ENCODE data around the gene CBLN1.

CBLN1 gene

GRCh38 chr16:49284962-49285361 lies 3.3 kb upstream of the CBLN1 start:
- Histone ChIP-seq H3K9me3 (ENCODE audit: control insufficient read depth, low read length) (no peaks in the 10 kb centered on the region), H3K36me3 (ENCODE audit: control insufficient read depth, insufficient read depth, low read length, severe bottlenecking) (no peaks in the 10 kb centered on the region), H3K27me3 (replicated peaks; ENCODE audit: control insufficient read depth, insufficient read depth, low read length) (peaks cover 48% of the 10 kb centered on the region), H3K4me3 (ENCODE audit: low read length) (no peak overlapping the region), H3K4me1 (ENCODE audit: control insufficient read depth, insufficient read depth, low read length) (peaks cover 5% of the 10 kb centered on the region), H3K9ac (ENCODE audit: low read length) (no peak overlapping the region)
- DNase-seq (ENCODE audit: low read depth) = no peak

DNA sequence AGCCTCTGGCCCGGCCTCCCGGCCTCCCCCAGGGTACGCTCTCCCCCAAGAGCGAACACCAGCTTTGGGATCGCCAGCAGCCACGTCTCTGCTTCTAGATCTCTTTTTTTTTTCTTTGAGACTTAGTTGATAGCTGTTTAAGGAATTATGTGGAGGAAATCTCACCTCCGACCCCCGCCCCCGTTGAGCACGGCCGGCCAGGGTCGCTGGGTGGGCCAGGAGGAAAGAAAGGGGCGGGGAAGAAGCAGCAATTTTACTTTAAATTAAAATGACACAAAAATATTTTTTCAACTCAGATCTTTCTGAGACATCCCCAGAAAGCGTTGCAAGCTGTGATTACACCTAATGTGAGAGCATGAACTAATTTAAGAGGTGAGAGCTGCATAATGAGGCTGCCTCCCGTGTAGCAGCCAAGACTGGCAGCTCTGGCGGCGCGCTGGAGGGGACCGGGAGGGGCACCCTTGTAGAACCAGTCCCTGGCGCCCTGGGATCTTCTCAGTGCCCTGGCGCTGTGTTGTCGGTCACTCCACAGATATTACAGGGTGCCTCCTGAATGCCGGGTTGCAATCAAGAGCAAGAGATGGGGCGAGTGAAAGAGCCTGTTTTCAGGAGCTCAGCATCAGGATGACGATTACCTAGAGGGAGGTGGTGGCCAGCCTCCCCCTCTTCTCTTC lies 1.9 kb upstream of the CBLN1 start:
- H3K4me3 ChIP-seq (ENCODE audit: low read length) = no peak overlapping the region
- no peaks in the 10 kb centered on the region for H3K9me3 ChIP-seq (ENCODE audit: control insufficient read depth, low read length)
- no peaks in the 10 kb centered on the region for H3K36me3 ChIP-seq (ENCODE audit: control insufficient read depth, insufficient read depth, low read length, severe bottlenecking)
- H3K9ac ChIP-seq (ENCODE audit: low read length) = no peak overlapping the region
- H3K27me3 ChIP-seq (replicated peaks; ENCODE audit: control insufficient read depth, insufficient read depth, low read length) = peaks cover 62% of the 10 kb centered on the region
- no peak for DNase-seq (ENCODE audit: low read depth)
- peaks cover 5% of the 10 kb centered on the region for H3K4me1 ChIP-seq (ENCODE audit: control insufficient read depth, insufficient read depth, low read length)

GRCh38 chr16:49282690-49283375 lies 1.2 kb upstream of the CBLN1 start:
- H3K4me3 ChIP-seq (ENCODE audit: low read length) = peak overlapping the region; percentile 37

DNA sequence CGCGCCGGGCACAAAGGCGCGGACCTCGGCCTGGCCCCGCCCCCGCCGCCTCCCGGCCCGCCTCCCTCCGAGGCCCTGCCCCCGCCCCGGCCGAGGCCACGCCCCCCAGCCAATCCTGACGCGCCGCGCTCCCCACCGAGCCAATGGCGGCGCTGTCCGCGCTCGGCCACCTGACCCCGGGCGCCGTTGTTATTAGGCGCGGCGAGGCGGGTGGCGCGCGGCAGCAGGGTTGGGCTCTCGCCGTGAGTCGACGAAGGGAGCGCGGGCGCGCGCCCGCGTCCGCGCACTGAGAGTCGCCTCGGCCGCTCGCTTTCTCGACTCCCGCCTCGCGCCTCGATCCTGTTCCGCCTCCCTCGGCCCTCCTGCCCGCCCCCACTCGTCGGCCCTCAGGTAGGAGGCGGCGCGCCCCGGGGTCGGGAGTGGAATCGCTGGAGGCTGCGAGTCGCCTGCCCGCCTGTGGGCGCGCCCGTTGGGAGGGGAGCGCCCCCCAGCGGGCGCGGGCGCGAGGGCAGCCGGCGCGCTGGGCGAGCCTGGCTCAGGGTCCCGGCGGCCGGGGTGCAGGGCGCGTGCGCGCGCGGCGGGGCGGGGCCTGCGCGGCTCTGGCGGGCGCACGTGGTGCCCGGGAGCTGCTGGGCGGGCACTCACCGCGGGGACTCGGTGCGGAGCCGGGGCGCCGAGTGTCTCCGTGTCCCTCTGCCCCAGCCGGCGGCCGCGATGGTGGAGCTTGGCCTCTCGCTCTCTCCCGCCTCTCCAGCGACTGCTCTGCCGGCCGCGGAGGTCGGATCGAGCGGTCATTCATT lies 405 bp upstream of the CBLN1 start:
- peak; percentile 49 for DNase-seq (ENCODE audit: low read depth)
- Histone ChIP-seq H3K4me1 (ENCODE audit: control insufficient read depth, insufficient read depth, low read length) (peaks cover 5% of the 10 kb centered on the region), H3K9me3 (ENCODE audit: control insufficient read depth, low read length) (no peaks in the 10 kb centered on the region), H3K9ac (ENCODE audit: low read length) (no peak overlapping the region), H3K4me3 (ENCODE audit: low read length) (peak overlapping the region; percentile 37), H3K36me3 (ENCODE audit: control insufficient read depth, insufficient read depth, low read length, severe bottlenecking) (no peaks in the 10 kb centered on the region), H3K27me3 (replicated peaks; ENCODE audit: control insufficient read depth, insufficient read depth, low read length) (peaks cover 72% of the 10 kb centered on the region)

More at GRCh38 chr16:49282690-49283375, 1.2 kb upstream of the CBLN1 start:
- no peaks in the 10 kb centered on the region for H3K36me3 ChIP-seq (ENCODE audit: control insufficient read depth, insufficient read depth, low read length, severe bottlenecking)
- DNase-seq (ENCODE audit: low read depth) = no peak
- H3K27me3 ChIP-seq (replicated peaks; ENCODE audit: control insufficient read depth, insufficient read depth, low read length) = peaks cover 69% of the 10 kb centered on the region
- H3K4me1 ChIP-seq (ENCODE audit: control insufficient read depth, insufficient read depth, low read length) = peaks cover 5% of the 10 kb centered on the region
- no peaks in the 10 kb centered on the region for H3K9me3 ChIP-seq (ENCODE audit: control insufficient read depth, low read length)
- no peak overlapping the region for H3K9ac ChIP-seq (ENCODE audit: low read length)

DNA sequence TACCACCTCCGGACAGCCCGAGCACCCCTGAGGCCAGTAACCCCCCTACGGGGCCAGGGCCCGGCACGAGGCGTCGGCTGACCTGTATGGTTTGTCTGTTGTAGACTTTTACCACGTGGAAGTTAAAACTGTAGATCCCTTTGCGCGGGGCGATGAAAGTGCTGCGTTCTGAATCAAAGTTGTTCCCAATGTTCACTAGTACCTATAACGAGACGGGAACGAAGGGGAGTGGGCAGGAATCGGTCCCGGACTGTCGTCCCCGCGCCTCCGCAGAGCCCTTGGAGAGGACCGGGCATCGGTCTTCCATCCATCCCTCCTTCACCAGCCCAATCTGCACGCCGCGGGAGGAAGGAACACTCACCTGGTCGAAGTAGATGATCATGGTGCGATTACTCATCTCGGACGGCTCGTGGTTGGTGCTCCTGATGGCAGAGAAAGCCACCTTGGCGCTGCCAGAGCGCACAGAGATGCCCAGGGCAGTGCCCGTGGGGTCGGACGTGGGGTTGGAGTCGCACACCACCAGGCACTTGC lies 732 bp downstream of the CBLN1 start:
- peaks cover 84% of the 10 kb centered on the region for H3K27me3 ChIP-seq (replicated peaks; ENCODE audit: control insufficient read depth, insufficient read depth, low read length)
- no peaks in the 10 kb centered on the region for H3K36me3 ChIP-seq (ENCODE audit: control insufficient read depth, insufficient read depth, low read length, severe bottlenecking)
- no peak overlapping the region for H3K4me3 ChIP-seq (ENCODE audit: low read length)
- H3K4me1 ChIP-seq (ENCODE audit: control insufficient read depth, insufficient read depth, low read length) = peaks cover 5% of the 10 kb centered on the region
- no peaks in the 10 kb centered on the region for H3K9me3 ChIP-seq (ENCODE audit: control insufficient read depth, low read length)
- no peak overlapping the region for H3K9ac ChIP-seq (ENCODE audit: low read length)
- DNase-seq (ENCODE audit: low read depth) = no peak

GRCh38 chr16:49280105-49280741 lies 1.4 kb downstream of the CBLN1 start:
- Histone ChIP-seq H3K27me3 (replicated peaks; ENCODE audit: control insufficient read depth, insufficient read depth, low read length) (peaks cover 86% of the 10 kb centered on the region), H3K4me1 (ENCODE audit: control insufficient read depth, insufficient read depth, low read length) (peaks cover 5% of the 10 kb centered on the region), H3K36me3 (ENCODE audit: control insufficient read depth, insufficient read depth, low read length, severe bottlenecking) (no peaks in the 10 kb centered on the region), H3K9ac (ENCODE audit: low read length) (no peak overlapping the region), H3K9me3 (ENCODE audit: control insufficient read depth, low read length) (no peaks in the 10 kb centered on the region), H3K4me3 (ENCODE audit: low read length) (no peak overlapping the region)
- no peak for DNase-seq (ENCODE audit: low read depth)

- DNase-seq (ENCODE audit: low read depth) = no peak
- Histone ChIP-seq H3K9ac (ENCODE audit: low read length) (no peak overlapping the region), H3K9me3 (ENCODE audit: control insufficient read depth, low read length) (peaks cover 3% of the 10 kb centered on the region), H3K4me3 (ENCODE audit: low read length) (no peak overlapping the region), H3K36me3 (ENCODE audit: control insufficient read depth, insufficient read depth, low read length, severe bottlenecking) (no peaks in the 10 kb centered on the region), H3K27me3 (replicated peaks; ENCODE audit: control insufficient read depth, insufficient read depth, low read length) (peaks cover 84% of the 10 kb centered on the region), H3K4me1 (ENCODE audit: control insufficient read depth, insufficient read depth, low read length) (peaks cover 5% of the 10 kb centered on the region)
Observed at GRCh38 chr16:49278944-49279725, 2.5 kb downstream of the CBLN1 start.

DNA sequence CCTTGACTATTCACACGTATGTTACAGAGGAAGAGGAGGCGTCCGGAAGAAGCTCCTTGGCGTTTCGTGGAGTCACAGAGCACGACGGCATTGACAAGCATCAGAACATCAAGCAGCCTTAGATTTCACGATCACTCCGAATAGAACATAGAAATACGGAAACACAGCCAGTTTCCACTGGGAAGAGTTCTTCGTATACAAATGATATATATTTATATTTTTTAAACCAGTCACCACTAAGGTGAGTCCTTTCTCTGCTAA lies 3.1 kb downstream of the CBLN1 start:
- Histone ChIP-seq H3K4me1 (ENCODE audit: control insufficient read depth, insufficient read depth, low read length) (peaks cover 5% of the 10 kb centered on the region), H3K36me3 (ENCODE audit: control insufficient read depth, insufficient read depth, low read length, severe bottlenecking) (no peaks in the 10 kb centered on the region), H3K4me3 (ENCODE audit: low read length) (no peak overlapping the region), H3K9me3 (ENCODE audit: control insufficient read depth, low read length) (peaks cover 4% of the 10 kb centered on the region), H3K9ac (ENCODE audit: low read length) (no peak overlapping the region), H3K27me3 (replicated peaks; ENCODE audit: control insufficient read depth, insufficient read depth, low read length) (peaks cover 81% of the 10 kb centered on the region)
- DNase-seq (ENCODE audit: low read depth) = no peak

- peaks cover 76% of the 10 kb centered on the region for H3K27me3 ChIP-seq (replicated peaks; ENCODE audit: control insufficient read depth, insufficient read depth, low read length)
- DNase-seq (ENCODE audit: low read depth) = peak; percentile 11
- peak overlapping the region; percentile 41 for H3K4me3 ChIP-seq (ENCODE audit: low read length)
- no peak overlapping the region for H3K9ac ChIP-seq (ENCODE audit: low read length)
- H3K9me3 ChIP-seq (ENCODE audit: control insufficient read depth, low read length) = peaks cover 9% of the 10 kb centered on the region
- H3K4me1 ChIP-seq (ENCODE audit: control insufficient read depth, insufficient read depth, low read length) = peaks cover 5% of the 10 kb centered on the region
- H3K36me3 ChIP-seq (ENCODE audit: control insufficient read depth, insufficient read depth, low read length, severe bottlenecking) = no peaks in the 10 kb centered on the region
Observed at GRCh38 chr16:49277766-49278566, 3.7 kb downstream of the CBLN1 start.

GRCh38 chr16:49277386-49277742 lies 4.3 kb downstream of the CBLN1 start:
- Histone ChIP-seq H3K9ac (ENCODE audit: low read length) (no peak overlapping the region), H3K4me3 (ENCODE audit: low read length) (no peak overlapping the region), H3K36me3 (ENCODE audit: control insufficient read depth, insufficient read depth, low read length, severe bottlenecking) (no peaks in the 10 kb centered on the region), H3K4me1 (ENCODE audit: control insufficient read depth, insufficient read depth, low read length) (no peaks in the 10 kb centered on the region), H3K9me3 (ENCODE audit: control insufficient read depth, low read length) (peaks cover 14% of the 10 kb centered on the region), H3K27me3 (replicated peaks; ENCODE audit: control insufficient read depth, insufficient read depth, low read length) (peaks cover 76% of the 10 kb centered on the region)
- DNase-seq (ENCODE audit: low read depth) = peak; percentile 12
